ENCODE results near the gene BARHL2.

BARHL2 gene

DNA sequence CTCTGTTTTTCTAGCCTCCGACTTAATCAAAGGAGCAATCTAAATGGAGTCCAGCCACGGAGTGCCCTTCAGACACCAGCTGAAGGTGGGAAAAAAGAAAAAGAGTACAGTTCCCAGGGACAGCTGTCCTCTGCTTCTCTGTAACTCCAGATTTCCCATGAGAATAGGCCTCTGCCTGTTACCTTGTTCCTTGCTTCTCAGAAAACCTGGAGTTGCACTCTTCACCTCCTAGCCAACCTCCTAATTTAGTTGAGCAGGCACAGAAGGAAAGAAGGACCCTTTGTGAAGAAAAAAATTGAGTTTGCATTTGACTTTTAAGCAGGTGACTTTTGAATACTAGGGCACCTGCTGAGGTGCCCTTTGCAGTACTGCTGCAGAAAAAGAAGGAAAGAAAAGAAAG is 8.3 kb downstream of the BARHL2 start:
- no peak for DNase-seq

DNA sequence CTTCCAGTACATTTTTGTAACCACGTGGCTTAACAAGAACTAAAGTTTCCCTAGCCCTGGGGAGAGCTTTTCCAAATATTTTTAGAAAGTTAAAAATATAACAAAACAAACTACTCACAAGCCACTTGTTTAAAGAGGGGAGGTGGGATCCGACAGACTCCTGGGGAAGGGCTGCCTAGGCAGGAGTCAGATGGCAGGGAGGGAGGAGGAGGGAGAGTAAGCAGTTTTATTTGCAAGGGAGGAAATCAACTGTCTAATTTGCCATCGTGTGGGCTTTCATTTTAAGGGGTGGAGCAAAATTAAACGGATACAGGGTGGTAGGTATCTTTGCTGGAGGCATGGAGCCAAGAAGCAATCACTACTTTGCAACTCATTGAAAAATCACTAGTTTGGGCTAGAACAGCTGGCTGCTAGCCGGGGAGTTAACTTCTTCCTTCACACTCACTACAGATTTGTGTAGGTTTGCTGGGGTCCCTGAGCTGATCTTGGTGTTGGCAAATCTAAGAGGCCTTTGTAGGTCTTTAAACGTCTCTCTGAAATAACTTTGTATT is 8.8 kb downstream of the BARHL2 start:
- DNase-seq = no peak

- DNase-seq = no peak
These were observed 9.8 kb downstream of the BARHL2 start for GRCh38 chr1:90707363-90707710.

DNA sequence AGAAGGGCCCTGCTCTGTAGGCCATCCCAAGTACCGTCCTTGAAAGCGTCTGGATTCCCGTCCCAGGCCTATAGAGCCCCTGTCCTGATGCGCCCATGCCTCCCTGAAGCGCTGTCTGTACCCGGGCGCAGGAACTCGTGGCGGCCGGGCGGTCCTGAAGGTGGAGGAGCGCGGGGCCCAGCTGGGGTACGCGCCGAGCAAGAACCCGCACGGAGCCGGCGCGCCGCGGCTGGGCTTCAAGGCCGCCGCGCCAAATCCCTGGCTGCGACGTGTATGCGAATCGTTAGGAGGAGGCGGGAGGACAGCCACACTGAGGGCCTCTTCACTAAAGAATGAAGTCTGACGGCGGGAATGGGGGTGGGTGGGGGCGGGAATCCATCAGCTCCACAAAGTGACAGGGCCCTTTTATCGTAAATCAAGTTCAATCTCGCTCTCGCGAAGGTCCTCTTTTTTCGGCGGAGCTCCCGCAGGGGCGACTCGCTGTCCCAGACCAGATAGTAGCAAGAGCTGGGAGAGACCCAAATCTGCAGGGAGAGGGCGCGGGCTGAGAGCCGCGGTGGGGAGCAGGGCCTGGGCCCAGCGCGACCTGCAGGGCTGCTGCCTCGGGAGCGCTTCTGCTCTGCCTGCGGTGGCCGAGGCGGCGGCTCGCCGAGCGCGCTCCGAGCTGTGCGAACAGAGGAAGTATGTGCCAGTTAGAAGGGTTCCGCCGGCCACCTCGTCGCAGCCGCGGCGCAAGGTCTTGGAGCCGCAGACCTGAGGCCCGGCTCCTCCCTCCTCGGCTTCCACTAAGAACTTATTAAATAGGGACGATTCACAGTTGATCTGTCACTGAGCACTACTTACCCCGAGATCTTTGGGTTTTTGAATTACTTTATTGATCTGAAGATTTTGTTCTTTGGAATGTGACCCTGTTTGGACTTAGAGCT is 10.4 kb downstream of the BARHL2 start:
- DNase-seq = no peak

- DNase-seq = no peak
These were observed 11.1 kb downstream of the BARHL2 start for GRCh38 chr1:90705956-90706355.

DNA sequence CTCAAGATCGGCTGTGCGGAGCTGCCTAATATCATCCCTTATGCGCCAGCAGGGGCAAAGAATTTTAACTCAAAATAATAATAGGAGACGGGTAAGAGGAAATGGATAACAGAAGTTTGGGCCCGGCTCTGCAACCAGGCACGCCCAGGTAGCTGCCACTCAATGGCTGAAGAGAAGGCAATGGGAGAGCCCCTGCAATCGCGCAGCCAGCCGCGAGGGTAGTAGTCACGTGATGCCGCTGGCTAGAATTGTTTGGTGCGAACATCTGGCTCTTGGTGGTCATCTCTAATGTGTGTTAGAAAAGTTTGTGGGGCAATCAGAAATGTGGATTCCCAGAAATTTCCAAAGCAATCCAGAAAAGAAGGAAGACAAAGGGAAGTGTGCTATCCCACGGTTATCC is 12.3 kb downstream of the BARHL2 start:
- DNase-seq = no peak

GRCh38 chr1:90694846-90695245 is 22.3 kb downstream of the BARHL2 start:
- DNase-seq = no peak

DNA sequence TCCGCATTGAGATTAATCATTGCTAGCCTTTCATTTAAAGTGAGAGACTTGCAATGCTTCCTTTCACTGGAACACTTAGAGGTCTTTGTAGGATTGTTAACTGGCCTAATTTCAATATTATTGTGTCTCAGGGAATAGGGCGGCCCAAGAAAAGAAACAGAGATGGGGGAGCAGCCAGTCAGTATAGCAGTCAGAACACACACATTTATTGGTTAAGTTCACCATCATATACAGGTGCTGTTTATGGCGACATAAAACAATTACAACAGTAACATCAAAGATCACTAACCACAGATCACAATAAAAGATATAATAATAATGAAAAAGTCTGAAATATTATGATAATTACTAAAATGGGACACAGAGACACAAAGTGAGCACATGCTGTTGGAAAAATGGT is 29.4 kb downstream of the BARHL2 start:
- no peak for DNase-seq

- no peak for DNase-seq
These were observed 41.8 kb downstream of the BARHL2 start for GRCh38 chr1:90675161-90675847.

DNA sequence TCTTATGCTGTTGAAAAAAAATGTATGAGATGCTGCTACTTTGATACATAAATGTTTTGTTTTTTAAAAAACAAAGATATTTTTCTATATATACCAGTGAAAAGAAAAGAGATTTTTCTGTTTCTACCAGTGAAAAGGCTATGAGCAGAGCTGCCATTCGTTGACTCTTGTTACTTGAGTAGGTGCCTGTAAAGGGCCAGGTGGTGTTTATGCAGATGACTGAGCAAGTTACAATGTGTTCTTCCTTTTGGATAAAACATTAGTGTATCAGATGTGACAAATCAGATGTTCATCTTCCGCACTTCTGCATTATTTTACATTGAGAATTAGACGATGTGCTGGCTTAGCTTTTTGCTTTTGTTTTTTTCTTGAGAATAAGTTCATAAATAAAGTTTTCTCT is 45.4 kb downstream of the BARHL2 start:
- no peak for DNase-seq

GRCh38 chr1:90671251-90671650 is 45.9 kb downstream of the BARHL2 start:
- DNase-seq = no peak
